HG03066 (cell line): ENCODE measurements around the gene CDX2.

ENCODE experiments used
- ATAC-seq: cut with Tn5 transposase; IDR thresholded peaks from one replicate; pipeline ENCODE4 v1.9.1; 2021; ENCODE audit warnings: low read depth; ENCODE audit not compliant: unreplicated experiment

The CDX2 gene

DNA sequence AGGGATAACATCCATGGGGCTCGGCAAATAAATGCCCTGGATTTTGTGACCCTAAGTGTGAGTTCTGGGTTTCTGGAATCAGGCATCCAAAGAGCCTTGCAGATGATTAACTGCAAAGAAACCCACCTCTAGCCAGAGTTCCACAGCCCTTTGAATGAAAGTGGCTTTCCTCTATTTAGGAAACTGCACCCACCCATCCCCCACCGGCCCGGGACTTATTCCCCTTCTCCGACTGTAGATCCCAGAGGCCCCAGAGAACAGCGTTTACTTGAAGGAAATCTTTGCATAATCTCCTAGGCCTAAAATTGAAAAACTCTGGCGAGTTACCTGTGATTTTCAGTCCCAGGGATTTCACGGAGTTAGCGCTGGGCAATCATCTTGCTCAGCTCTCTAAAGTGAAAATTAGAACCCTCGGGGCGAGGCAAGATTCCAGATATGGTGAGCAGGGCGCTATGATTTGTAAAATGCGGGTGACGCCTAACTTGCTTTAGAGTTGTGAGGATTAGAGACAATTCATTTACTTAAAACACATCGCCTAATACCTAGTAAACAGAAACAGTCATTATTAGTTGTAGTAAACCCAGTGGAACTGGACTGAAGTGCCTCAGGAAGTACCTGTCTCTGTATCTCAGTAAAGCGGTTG lies 10.0 kb upstream of the CDX2 start:
- no peak for ATAC-seq

DNA sequence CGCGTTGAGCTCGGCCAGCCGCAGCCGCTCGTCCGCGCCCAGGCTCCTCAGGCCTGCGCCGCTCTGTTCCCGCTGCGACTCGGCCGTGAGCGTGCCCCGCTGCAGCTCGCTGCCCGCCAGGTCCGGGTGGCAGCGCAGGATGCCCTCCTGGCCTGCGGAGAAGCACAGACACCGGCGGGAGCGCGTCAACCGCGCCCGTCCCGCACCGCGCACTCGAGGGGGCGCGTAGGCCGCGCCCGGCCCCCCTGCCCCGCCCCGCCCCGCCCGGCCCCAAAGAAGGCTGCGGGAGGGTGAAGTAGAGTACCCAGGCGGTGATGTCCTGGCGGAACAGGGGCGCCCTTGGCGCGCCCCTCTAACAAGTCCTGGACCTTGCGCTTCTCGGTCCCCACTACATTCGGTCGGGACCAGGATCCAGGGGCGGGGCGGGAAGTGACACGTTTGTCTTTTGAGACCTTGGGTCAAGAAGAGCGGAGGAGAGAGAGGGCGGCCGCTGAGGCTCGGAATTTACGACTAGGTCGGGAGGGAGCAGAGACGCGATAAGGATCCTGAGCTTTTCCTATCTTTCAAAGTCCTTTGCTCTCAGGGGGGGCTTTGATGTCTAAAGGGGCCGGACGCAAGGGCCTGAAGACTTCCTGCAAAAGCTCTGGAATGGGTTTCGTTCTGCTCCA lies 9.3 kb upstream of the CDX2 start:
- ATAC-seq: no peak

DNA sequence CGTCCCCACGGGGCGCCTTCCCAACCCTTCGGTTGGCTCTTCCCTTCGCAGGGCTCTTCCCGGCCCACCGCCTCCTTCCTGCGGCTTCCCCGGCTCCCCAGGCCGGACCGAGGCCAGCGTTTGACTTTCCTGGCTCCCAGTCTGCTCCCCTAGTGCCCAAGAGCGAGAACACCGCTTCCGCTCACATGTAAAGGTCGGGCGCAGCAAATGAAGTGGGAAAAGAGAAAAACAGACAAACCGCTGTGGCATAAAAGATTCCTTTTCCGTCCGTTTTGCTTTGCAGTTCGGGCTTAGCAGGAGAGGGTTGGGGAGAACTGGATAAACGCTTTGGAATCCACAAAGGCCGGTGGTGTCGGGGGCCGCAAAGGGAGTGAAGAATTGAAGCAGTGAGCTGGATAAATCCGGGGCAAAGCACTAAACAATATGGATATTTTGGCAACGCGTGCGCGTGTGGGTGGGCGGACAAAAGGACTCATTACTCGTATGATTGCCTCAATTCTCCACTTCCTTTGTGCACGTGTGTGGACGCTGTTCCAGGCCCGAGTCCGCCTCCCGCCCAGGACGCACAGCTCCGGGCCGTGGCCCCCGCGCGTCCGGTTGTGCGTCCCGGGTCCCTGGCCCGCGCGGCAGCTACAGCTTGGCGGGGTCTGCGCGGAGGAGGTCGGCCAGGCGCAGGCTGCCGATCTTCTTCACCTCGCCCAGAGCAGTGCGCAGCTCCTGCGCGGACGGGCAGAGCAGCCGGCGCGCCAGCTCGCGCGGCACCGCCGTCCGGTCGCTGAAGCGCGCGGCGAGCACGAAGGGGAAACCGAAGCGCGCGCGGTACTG lies 8.6 kb upstream of the CDX2 start:
- ATAC-seq: no peak

DNA sequence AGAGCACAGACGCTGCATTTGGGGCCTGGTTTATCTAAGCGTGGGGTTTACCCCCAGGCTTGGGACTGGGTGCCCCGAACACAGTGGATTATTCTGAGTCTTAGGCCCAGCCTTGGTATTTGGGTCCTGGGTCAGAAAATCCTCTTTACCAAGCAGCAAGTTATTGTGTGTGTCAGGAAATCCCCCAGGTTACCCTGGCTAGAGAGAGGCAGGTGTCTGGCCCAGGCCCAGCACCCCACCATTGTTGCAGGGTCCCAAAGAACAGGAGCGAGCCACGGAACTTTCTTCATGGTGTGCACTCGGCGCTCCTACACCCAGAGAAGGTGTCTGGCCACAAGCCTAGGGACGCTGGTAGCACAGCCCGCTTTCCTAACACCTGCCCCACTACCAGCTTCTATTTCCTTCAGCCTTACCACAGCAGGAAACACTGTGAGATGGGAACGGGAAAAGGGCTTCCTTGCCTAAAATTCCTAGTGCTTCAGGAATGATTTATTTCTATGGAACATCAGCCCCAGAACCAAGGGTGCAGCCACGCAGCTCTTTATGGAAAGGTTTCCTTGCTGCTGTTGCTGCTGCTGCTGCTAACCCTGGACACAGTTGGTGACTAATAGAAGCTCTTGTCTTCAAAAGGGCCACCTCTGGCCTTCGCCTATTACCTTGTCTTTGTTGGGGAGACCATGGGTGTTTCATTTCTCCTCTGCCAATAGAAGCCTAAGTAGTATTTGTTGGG lies 7.4 kb upstream of the CDX2 start:
- no peak for ATAC-seq

DNA sequence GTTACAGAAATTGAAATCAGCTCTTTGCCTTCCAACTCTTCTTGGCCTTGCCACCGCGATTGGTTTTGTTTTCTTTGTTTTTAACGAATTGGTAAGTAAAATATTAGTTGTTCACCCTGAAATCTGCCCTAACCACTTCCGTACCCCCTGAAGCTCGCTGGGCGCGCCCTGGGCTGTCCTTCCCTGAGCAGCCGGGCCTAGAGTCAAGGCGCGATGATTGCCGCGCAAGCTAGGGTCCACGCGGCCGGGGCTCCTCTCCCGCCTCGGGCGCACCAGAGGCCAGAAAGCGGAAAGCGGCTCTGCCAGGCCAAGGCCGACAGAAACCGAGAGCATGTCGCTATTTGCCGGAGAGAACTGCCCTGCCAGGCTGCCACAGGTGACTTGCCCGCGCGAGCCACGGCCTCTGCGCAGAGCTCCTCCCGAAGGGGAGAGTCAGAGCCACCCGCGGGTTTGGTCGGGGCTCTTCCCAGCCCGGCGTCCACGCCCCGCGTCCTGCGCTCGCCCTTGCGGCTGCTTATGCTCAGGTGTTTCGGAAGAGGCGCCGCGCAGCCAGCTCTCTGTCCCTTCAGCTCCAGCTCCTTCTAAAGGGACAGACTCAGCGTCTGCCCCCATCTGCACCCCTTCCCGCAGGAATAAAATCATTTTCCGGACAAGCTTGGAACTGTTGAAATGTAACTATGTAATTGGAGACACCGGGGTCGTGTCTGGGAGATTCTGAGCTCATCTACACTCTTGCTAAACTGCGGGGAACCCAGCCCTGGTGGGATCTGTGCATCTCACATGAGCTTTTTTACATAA lies 6.6 kb upstream of the CDX2 start:
- ATAC-seq: no peak

DNA sequence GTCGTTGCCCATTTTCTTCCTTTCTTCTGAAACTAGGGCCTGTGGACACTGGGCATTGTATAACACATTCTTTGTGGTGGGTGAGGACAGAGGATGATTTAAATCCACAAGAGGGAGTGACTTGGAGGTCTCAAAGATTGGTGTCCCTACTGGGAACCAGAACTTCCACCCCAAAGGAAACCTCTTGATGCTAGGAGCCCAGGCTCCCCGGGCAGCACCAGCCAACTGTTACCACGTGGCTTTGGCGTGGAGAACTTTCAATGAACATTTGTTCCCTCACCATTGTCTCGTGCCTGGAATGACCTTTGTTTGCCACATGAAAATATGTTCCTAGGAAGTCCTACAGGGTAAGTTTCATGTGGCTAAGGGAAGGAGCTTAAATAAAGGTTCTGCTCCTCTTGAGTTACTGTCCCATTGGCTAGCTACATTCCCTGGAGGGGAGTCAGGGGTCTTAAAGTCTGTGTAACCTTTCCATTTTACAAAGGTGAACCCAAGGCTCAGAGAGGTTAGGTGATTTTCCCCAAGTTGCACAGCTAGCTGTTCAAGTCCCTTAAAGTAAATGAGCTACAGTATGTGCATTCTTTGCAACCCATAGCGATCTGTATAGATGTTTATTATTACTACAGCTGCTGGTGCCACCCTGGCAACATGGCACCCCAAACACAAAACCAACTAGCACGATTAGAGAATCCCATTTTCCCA lies 5.0 kb upstream of the CDX2 start:
- ATAC-seq: no peak

DNA sequence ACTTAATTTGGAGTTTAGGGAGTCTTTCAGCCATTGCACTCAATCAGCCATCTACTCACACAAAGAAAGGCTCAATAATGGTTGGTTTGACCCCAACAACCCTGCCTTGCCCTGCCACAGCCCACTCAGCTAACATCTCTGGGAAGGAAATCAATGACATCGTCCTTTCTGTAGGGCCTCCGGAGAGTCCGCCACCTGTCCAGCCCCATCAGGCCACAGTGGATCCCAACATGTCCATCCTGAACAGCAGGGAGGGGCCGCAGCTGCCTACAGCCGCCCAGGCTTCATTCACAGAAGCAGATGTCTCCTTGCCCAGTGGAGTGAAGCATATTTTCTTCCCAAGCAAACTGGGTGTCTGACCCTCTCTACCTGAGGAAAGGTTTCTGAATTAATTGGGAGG lies 4.2 kb upstream of the CDX2 start:
- no peak for ATAC-seq

DNA sequence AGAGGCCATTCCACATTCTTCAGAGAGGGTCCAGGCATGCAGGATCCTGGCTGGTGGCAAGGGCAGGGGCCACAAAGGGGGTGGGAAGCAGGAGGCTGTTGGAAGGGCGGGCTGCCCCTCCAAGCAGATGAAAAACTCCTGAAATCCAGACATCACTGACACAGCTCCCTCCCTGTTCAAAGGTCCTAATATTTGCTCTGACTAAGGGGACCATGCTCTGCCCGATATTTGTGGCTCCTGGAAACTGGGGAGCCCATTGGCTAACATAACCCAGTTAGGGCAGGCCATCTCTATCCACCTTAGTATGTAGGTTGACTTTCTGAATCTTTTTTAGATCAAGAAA lies 3.3 kb upstream of the CDX2 start:
- ATAC-seq: no peak

DNA sequence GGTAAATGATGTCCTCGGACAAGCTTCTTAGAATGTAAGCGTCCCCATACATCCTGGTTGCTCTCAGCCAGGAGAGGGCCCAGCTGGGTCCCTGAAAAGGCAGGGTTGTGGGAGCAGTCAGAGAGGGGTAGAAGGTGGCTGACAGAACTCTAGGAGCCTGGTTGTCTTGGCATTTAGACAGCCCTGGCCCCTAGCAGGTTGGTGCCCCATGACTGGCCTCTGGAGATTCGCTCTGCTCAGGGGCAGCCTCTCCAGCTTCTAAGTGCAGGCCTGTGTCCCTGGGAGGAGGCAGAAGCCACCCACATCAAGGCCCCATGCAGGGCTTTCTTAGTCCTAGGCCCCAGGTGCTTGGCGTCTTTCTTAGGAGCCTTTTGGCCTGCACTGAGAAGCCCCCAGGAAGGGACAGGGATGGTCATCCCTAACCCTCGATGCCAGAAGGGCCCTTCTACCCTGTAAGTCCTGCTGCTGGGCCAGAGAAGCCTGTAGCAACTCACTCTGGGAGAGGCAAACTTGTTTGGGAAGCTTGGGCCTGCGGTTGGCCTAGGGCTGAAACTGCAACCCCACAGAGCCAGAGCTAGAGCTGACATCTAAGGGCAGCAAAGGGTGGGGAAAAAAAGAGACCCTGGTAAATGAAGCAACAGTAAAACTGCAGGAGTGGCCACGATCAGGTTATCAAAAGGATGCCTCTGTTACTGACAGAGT lies 2.8 kb upstream of the CDX2 start:
- no peak for ATAC-seq

DNA sequence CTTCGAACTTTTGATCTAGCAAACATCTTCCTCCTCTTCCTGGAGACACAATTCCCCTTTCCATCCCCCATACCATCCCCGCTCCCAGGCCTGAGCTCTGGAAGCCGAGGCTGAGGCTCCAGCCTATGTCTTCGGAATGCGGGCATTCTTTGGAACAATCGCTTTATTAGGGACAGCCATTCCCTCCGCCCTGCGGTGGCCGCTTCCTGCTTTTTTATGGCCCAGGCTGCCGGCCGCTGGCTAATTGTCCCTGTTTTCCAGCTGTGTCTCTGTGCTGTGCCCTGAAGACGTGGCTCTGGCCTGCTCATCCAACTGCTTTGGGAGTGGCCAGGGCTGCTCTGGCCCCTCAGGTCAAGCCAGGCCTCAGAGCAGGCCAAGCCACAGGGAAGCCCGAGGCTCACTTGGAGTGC lies 2.1 kb upstream of the CDX2 start:
- no peak for ATAC-seq

DNA sequence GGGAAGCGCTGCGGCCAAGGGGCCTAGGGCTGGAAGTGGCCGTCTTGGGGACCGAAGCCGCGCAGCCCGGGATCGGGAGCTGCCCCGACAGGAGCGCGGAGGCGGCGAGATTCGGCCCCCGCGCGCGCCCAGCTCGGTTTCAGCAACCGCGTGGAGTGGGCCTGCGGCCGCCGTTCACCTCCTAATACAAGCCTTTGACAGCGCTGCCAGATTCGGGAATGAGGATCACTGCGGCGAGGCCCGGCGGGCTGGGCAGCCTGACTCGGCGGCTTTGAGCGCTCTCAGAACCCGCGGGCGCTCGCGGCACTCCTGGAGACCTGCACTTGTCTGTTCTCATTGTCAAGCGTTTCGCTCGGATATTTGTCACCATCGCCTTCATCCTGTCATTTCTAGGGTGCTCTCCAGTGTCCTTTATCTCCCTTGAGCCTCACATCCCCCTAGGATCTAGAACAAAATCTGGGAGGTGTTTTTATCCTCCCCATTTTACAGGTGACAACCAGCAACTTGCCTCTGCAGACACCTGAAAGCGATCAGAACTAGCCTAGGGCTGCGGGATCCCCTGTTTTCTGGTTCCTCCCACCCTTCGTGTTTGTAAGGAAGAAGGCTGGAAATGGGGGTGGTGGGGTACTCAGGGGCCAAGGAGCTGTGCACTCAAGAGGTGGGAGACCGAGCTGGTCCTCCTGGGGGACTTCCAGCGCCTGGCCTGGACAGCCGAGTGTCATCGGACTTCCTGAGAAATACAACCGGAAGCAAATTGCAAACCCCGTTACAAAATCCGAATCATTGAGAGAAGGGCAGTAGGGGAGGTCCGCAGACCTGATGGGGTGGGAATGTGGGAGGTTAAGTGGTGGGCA lies 1.5 kb upstream of the CDX2 start:
- ATAC-seq: no peak

DNA sequence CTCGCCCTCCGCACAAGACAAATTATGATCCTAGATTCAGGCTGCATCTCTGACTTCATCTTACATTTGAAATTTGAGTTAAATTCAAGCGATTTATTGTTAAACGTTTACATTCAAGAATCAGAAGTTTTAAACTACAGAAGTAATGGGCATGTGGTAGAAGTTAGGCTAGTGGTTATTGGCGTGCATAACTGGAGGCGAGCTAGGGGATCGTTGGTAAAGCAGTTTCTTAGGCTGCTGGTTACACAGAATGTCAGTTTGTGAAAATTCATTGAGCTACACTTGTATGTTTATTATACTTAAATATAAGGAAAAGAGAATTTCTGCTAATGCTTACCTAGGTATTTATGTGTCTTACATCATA lies 733 bp upstream of the CDX2 start:
- ATAC-seq: no peak

DNA sequence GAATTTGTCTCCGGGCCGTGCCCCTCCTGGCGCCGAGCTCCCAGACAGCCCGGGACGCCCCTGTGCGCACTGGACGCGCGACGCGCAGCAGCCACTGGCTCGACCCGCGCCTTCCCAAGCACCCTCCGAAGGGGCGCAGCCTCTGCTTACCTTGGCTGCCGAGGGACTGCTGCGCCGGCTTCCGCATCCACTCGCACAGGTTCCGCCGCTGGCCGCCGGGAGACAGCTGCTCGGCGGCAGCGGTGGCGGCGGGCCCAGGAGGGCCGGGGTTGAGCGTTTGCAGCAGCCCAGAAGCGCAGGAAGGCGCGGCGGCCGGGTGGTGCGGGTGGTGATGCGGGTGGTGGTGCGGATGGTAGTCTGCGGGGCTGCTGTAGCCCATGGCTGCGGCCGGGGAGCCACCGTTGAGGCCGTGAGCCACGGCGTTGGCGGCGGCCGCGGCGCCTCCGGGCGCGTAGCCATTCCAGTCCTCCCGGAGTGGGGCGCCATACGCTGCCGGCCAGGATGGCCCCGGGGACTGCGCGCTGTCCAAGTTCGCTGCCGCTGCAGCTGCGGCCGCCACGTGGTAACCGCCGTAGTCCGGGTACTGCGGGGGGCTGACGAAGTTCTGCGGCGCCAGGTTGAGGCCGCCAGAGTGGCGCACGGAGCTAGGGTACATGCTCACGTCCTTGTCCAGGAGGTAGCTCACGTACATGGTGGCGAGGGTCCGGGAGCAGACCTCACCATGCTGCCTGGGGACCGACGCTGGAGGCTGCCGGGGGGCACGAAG lies 616 bp downstream of the CDX2 start:
- ATAC-seq: no peak

DNA sequence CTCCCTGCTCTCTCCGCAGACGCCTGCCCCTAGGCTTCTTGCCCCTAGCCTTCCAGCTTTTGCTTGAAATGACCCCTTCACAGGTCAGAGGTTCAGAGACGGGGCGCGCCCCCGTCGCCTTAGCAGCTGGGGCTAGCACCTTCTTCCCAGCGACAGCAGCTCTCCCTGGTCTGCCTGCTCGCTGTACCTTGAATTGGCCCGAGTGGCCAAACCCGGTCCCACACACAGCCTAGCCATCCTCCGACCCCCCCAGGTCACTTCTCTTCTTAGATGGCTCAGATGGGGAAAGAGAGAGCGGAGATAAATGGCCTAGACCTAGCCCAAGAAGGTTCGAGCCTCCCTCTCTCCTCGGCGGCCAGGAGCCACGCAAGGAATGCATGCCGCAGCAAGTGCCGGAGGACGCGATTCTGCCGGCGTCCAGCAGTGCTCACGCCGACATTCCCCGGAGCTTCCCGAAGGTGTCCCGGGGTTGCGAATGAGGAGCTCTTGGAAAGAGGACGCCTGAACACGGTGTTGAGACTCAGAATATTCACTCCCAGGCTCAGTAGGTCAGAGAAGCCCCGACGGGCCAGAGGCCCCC lies 1.3 kb downstream of the CDX2 start:
- no peak for ATAC-seq

DNA sequence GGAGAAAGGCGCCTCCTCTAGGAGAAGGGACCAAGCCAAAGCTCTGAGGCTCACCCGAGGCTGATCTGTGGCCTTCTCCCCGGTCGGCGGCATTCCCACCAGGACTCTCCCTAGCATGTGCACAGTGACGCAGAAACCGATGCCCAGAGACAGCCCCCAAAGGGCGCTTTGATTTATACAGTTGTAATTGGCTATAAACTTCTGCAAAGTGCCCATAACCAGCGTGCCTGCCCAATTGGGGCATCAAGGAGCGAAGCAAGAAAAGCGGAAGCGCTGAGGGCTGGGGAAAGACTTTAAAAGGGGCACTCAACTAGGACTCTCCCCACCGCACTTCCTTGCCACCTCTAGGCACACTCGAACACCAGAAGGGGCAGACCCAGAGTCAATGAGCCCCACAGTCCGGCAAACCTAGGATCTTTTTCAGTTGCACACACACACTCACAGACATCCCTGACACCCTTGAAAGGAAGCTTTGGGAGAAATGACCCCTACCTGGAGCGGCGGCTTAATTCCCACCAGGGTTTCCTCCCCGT lies 1.8 kb downstream of the CDX2 start:
- no peak for ATAC-seq

DNA sequence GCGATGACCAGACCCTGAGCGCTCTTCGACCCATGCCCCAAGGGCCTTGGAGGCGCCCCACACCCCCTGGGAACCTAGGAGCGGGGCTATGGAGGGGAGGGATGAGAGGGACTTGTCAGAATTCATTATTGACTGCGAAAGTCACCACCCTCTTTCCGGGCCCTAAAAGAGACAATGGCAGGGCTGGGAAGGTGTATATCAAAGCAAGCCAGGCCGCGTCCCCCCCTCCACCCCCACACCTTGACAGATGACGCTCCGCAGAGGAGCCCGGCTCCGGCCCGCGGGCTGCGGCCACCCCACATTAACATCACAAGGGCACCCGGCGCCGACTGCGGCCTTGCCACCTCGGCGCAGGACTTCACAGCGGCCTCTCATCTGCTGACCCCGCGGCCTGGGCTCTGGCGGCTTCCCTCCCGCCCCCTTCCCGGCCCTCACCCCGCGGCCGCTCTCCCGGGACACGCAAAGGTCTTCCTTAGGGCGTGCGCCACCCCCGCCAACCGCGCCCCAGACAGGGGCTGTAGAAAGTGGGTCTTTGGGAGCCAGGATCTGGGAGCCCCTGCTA lies 2.4 kb downstream of the CDX2 start:
- no peak for ATAC-seq
